Neural crest cell (in vitro differentiated cells): ENCODE data around the gene CFAP73. TPM values are rescaled to one million over a fixed set of nuclear protein-coding genes. Genes with fewer than 3 reads are reported as not detected.

Experiments used
- DNase-seq: peaks from one replicate; pipeline ENCODE4 v3.0.0; 2021; ENCODE audit warnings: low read depth, mixed read lengths, low spot score
- H3K27ac Mint-ChIP-seq: one replicate; pipeline ENCODE4 v1.8.0; 2021; ENCODE audit warnings: mild to moderate bottlenecking, mixed read lengths; ENCODE audit not compliant: unreplicated experiment
- H3K27me3 Mint-ChIP-seq: 2 replicates; pipeline ENCODE4 v1.8.0; 2021; ENCODE audit warnings: low read depth, mild to moderate bottlenecking, mixed read lengths
- H3K36me3 Mint-ChIP-seq: 2 replicates; pipeline ENCODE4 v1.8.0; 2021; ENCODE audit warnings: low read depth, mild to moderate bottlenecking, mixed read lengths
- H3K4me1 Mint-ChIP-seq: 2 replicates; pipeline ENCODE4 v1.8.0; 2021; ENCODE audit warnings: mixed read lengths
- H3K4me3 Mint-ChIP-seq: one replicate; pipeline ENCODE4 v1.8.0; 2021; ENCODE audit warnings: mild to moderate bottlenecking, mixed read lengths
- H3K9me3 Mint-ChIP-seq: 2 replicates; pipeline ENCODE4 v1.8.0; 2021; ENCODE audit warnings: mixed read lengths
- CTCF ChIP-seq: fragments of 200-600 bp; sonication (generic); conservative IDR thresholded peaks from 2 replicates; pipeline ENCODE4 v1.5.0; 2021; ENCODE audit warnings: antibody characterized with exemption, mild to moderate bottlenecking
- microRNA-seq: library from miRNA; unstranded; fragments of <30 nt; microRNA quantifications from one replicate; pipeline ENCODE4, GENCODE V29; 2020
- total RNA-seq: library from RNA; stranded (reverse); gene quantifications from 2 replicates; pipeline ENCODE4 v1.2.1, GENCODE V29; 2021

Gene CFAP73
- total RNA-seq, 1 donor from 2014 or later = not detected

- peaks cover 5% of the 10 kb centered on the region for H3K36me3 Mint-ChIP-seq
- TF ChIP-seq CTCF = no peak
- no peak overlapping the region for H3K4me3 Mint-ChIP-seq
- H3K9me3 Mint-ChIP-seq = no peaks in the 10 kb centered on the region
- no peak overlapping the region for H3K27ac Mint-ChIP-seq
- H3K4me1 Mint-ChIP-seq = peaks cover 10% of the 10 kb centered on the region
- DNase-seq = no peak
- no peaks in the 10 kb centered on the region for H3K27me3 Mint-ChIP-seq
These were observed 58.8 kb downstream of the CFAP73 start for GRCh38 chr12:113208041-113208934.

Small RNAs within 50 kb of the gene (microRNA-seq; reads per million reads assigned to microRNA genes)
- gene MIR7106 = 2.4 reads per million

Other genes starting within 250 kb of the CFAP73 start
- not detected in 2 replicates for gene OAS1, start 242.8 kb upstream of the CFAP73 start, total RNA-seq
- 0.48 and 0.54 TPM in 2 replicates for gene OAS3, start 211.2 kb upstream of the CFAP73 start, total RNA-seq
- not detected in 2 replicates for gene OAS2, start 171.2 kb upstream of the CFAP73 start, total RNA-seq
- 8.1 and 8.4 TPM in 2 replicates for gene DTX1, start 93.0 kb upstream of the CFAP73 start, total RNA-seq
- gene RASAL1, start 14.0 kb upstream of the CFAP73 start, total RNA-seq = not detected in 2 replicates
- gene DDX54, start 35.8 kb downstream of the CFAP73 start, total RNA-seq = 68.5 and 69.7 TPM in 2 replicates
- 20.0 and 20.1 TPM in 2 replicates for gene RITA1, start 36.0 kb downstream of the CFAP73 start, total RNA-seq
- 18.3 and 18.9 TPM in 2 replicates for gene TPCN1, start 71.7 kb downstream of the CFAP73 start, total RNA-seq
- gene SLC8B1, start 185.4 kb downstream of the CFAP73 start, total RNA-seq = 7.1 and 7.3 TPM in 2 replicates
- 33.4 and 36.6 TPM in 2 replicates for gene PLBD2, start 208.9 kb downstream of the CFAP73 start, total RNA-seq